ENCODE results near the gene SLC39A13. TPM values are rescaled to one million over a fixed set of nuclear protein-coding genes. Genes with fewer than 3 reads are reported as not detected.
A peak's percentile ranks its signal among the peaks of the same experiment; 100 is the strongest.

SLC39A13 gene
- total RNA-seq, 1 donor from 2014 or later = 53.5 TPM

DNA sequence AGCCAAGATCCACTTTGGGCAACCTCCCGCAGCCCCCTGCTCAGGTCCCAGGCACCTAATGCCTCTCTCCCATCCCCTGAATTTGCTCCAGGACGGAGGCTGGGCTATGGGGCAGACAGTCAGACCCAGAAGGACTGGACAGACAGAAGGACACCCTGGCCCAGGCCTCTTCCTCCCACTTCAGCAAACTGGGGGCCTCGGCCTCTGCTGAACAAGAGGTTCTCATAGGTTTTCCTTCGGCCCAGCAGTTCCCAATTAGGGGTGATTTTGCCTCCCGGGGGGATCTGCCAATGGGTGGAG is 33.7 kb upstream of the SLC39A13 start:
- TF ChIP-seq, protein P1, sequence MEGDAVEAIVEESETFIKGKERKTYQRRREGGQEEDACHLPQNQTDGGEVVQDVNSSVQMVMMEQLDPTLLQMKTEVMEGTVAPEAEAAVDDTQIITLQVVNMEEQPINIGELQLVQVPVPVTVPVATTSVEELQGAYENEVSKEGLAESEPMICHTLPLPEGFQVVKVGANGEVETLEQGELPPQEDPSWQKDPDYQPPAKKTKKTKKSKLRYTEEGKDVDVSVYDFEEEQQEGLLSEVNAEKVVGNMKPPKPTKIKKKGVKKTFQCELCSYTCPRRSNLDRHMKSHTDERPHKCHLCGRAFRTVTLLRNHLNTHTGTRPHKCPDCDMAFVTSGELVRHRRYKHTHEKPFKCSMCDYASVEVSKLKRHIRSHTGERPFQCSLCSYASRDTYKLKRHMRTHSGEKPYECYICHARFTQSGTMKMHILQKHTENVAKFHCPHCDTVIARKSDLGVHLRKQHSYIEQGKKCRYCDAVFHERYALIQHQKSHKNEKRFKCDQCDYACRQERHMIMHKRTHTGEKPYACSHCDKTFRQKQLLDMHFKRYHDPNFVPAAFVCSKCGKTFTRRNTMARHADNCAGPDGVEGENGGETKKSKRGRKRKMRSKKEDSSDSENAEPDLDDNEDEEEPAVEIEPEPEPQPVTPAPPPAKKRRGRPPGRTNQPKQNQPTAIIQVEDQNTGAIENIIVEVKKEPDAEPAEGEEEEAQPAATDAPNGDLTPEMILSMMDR (IDR thresholded peaks at IDR 0.05) = no peak
- TF ChIP-seq POLR2A (IDR thresholded peaks at IDR 0.05) (no peak), POLR2AphosphoS5 (IDR thresholded peaks at IDR 0.05; ENCODE audit: insufficient read depth in 1 of 2, low read depth in 1 of 2) (no peak)
- Histone ChIP-seq H3K4me1 (no peaks in the 10 kb centered on the region), H3K36me3 (no peaks in the 10 kb centered on the region), H3K27ac (no peak overlapping the region), H3K27me3 (no peaks in the 10 kb centered on the region), H3K4me3 (no peak overlapping the region), H3K9me3 (no peaks in the 10 kb centered on the region)
- intact Hi-C loops (cut with DNase I) = loop anchor here (5.0 to 10.0 kb wide), 2 partner anchors 78 to 240 kb away; no protein-coding TSS in a partner anchor
- no peak for DNase-seq (ENCODE audit: extremely low spot score in 2 of 2)

- H3K9me3 ChIP-seq = no peaks in the 10 kb centered on the region
- DNase-seq (ENCODE audit: extremely low spot score in 2 of 2) = no peak
- no peak overlapping the region for H3K4me3 ChIP-seq
- no peak overlapping the region for H3K27ac ChIP-seq
- intact Hi-C loops (cut with DNase I) = loop anchor here (5.0 to 10.0 kb wide), 2 partner anchors 77 to 240 kb away; no protein-coding TSS in a partner anchor
- TF ChIP-seq, protein P1 (IDR thresholded peaks at IDR 0.05) = no peak
- TF ChIP-seq POLR2AphosphoS5 (IDR thresholded peaks at IDR 0.05; ENCODE audit: insufficient read depth in 1 of 2, low read depth in 1 of 2) (no peak), POLR2A (IDR thresholded peaks at IDR 0.05) (no peak)
- no peaks in the 10 kb centered on the region for H3K27me3 ChIP-seq
- H3K4me1 ChIP-seq = no peaks in the 10 kb centered on the region
- H3K36me3 ChIP-seq = no peaks in the 10 kb centered on the region
Observed at GRCh38 chr11:47375020-47375419, 33.4 kb upstream of the SLC39A13 start.

GRCh38 chr11:47375546-47376085 is 32.8 kb upstream of the SLC39A13 start:
- no peaks in the 10 kb centered on the region for H3K4me1 ChIP-seq
- TF ChIP-seq POLR2AphosphoS5 (IDR thresholded peaks at IDR 0.05; ENCODE audit: insufficient read depth in 1 of 2, low read depth in 1 of 2) (no peak), POLR2A (IDR thresholded peaks at IDR 0.05) (no peak)
- TF ChIP-seq, protein P1 (IDR thresholded peaks at IDR 0.05) = no peak
- H3K4me3 ChIP-seq = peak overlapping the region in 1 of 2 donors; percentile 2
- H3K9me3 ChIP-seq = no peaks in the 10 kb centered on the region
- no peaks in the 10 kb centered on the region for H3K27me3 ChIP-seq
- no peak overlapping the region for H3K27ac ChIP-seq
- no peaks in the 10 kb centered on the region for H3K36me3 ChIP-seq
- intact Hi-C loops (cut with DNase I) = loop anchor here (5.0 to 10.0 kb wide), 2 partner anchors 77 to 239 kb away; no protein-coding TSS in a partner anchor
- DNase-seq (ENCODE audit: extremely low spot score in 2 of 2) = no peak

DNA sequence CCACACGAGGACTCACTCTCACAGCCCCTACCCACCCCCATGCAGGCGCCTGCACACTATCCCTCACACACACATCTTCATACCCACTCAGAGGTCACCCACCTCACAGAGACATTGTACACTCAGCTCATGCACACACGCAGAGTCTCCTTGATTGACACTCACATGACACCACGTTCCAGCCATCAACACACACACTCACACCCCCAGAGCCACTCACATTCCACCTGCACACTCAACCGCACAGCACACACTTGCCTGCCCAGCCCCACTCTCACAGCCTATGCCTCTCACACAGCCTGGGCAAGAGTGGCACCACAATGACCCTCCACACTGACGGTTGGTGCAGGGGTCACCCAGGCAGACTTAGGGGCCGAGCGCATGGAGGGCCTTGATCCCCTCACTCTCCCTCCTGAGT is 32.3 kb upstream of the SLC39A13 start:
- intact Hi-C loops (cut with DNase I) = loop anchor here (5.0 to 10.0 kb wide), 2 partner anchors 76 to 239 kb away; no protein-coding TSS in a partner anchor
- TF ChIP-seq, protein P1 (IDR thresholded peaks at IDR 0.05) = no peak
- TF ChIP-seq POLR2A (IDR thresholded peaks at IDR 0.05) (no peak), POLR2AphosphoS5 (IDR thresholded peaks at IDR 0.05; ENCODE audit: insufficient read depth in 1 of 2, low read depth in 1 of 2) (no peak)
- peak overlapping the region in 1 of 2 donors; percentile 2 for H3K4me3 ChIP-seq

More for the DNA sequence above, 32.3 kb upstream of the SLC39A13 start:
- H3K36me3 ChIP-seq = no peaks in the 10 kb centered on the region
- H3K27me3 ChIP-seq = no peaks in the 10 kb centered on the region
- DNase-seq (ENCODE audit: extremely low spot score in 2 of 2) = no peak
- no peak overlapping the region for H3K27ac ChIP-seq
- no peaks in the 10 kb centered on the region for H3K4me1 ChIP-seq
- no peaks in the 10 kb centered on the region for H3K9me3 ChIP-seq

All from vagina (tissue), 2 donors.